Activated B cell treated with CpG ODN at 0.5 μM for 24 hours (primary cell): ENCODE data around the gene B4GALNT1. TPM values are rescaled to one million over a fixed set of nuclear protein-coding genes. Genes with fewer than 3 reads are reported as not detected.

Experiments used
- ATAC-seq: fragments of 200-7000 bp; cut with Tn5 transposase; one replicate; pipeline ENCODE4 v1.10.0; 2021; ENCODE audit warnings: low read depth, mild to moderate bottlenecking, moderate library complexity
- CTCF ChIA-PET: fragments of 350-600 bp; sonication (Branson Sonifier 250); formaldehyde crosslinking; loops from one replicate; lab custom pipeline; 2021; ENCODE audit warnings: antibody characterized with exemption; lab: Charles Lee
- POLR2A ChIA-PET: fragments of 350-600 bp; sonication (Branson Sonifier 250); formaldehyde crosslinking; loops from one replicate; lab custom pipeline; 2021; ENCODE audit warnings: antibody characterized with exemption; lab: Charles Lee
- DNase-seq: peaks from one replicate; pipeline ENCODE4 v3.0.0; 2022
- H3K27ac Mint-ChIP-seq: one replicate; pipeline ENCODE4 v1.8.0; 2020; ENCODE audit warnings: mixed read lengths
- H3K27me3 Mint-ChIP-seq: one replicate; pipeline ENCODE4 v1.8.0; 2021; ENCODE audit warnings: mixed read lengths
- H3K36me3 Mint-ChIP-seq: one replicate; pipeline ENCODE4 v1.8.0; 2021; ENCODE audit warnings: low read depth, mixed read lengths
- H3K4me1 Mint-ChIP-seq: one replicate; pipeline ENCODE4 v1.8.0; 2021; ENCODE audit warnings: mixed read lengths
- H3K4me3 Mint-ChIP-seq: one replicate; pipeline ENCODE4 v1.8.0; 2020; ENCODE audit warnings: mild to moderate bottlenecking, mixed read lengths
- H3K9me3 Mint-ChIP-seq: one replicate; pipeline ENCODE4 v1.8.0; 2020; ENCODE audit warnings: mixed read lengths
- intact Hi-C: fragments of 100-400 bp; cut with micrococcal nuclease; formaldehyde crosslinking; loops from one replicate; pipeline ENCODE4 v1.15.1; 2024
- total RNA-seq: library from RNA; stranded (reverse); gene quantifications from 2 replicates; pipeline ENCODE4 v1.2.3, GENCODE V29; 2022
- TF ChIP-seq, protein P1 (sequence below): fragments of 200-600 bp; IDR thresholded peaks from one replicate; pipeline ENCODE4 v1.8.0; 2022; ENCODE audit warnings: antibody characterized with exemption, mild to moderate bottlenecking

B4GALNT1 gene
- total RNA-seq, 1 donor from 2014 or later, result 0.31 TPM

DNA sequence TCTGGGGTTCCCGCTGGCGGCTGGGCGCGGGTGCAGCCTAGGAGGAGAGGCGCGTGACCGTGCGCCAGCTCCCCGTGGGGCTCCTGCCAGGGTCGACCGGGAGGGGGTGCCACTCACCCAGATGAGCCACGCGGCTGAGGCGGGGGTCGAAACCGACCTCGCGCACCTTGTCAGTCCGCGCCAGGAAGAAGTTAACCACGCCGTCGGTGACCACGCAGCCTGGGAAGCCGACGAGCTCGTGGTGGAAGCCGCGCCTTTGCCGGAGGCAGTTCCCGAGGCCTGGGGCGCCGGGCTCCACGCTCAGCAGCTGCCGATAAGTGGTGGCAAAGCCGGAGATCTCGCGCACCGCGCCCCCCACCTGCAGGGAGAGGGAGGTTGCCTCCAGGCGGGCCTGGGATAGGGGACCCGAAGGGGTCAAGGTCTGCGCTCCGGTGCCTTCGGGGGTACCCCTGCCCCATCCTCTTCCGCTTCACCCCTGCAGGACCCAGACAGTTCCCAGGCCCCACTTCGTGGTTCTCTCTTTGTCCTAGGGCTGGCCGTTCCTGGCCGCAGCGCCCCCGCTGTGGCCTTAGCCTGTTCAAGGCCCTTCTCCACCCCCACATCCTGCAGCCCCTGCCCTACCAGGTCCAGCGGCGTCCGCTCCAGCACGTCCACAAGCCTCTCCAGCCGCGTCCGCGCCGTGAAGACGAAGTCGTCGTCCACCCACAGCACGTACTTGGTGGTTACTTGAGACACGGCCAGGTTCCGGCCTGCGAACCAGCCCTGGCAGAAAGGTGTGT, 5.3 kb downstream of the B4GALNT1 start:
- TF ChIP-seq, protein P1, sequence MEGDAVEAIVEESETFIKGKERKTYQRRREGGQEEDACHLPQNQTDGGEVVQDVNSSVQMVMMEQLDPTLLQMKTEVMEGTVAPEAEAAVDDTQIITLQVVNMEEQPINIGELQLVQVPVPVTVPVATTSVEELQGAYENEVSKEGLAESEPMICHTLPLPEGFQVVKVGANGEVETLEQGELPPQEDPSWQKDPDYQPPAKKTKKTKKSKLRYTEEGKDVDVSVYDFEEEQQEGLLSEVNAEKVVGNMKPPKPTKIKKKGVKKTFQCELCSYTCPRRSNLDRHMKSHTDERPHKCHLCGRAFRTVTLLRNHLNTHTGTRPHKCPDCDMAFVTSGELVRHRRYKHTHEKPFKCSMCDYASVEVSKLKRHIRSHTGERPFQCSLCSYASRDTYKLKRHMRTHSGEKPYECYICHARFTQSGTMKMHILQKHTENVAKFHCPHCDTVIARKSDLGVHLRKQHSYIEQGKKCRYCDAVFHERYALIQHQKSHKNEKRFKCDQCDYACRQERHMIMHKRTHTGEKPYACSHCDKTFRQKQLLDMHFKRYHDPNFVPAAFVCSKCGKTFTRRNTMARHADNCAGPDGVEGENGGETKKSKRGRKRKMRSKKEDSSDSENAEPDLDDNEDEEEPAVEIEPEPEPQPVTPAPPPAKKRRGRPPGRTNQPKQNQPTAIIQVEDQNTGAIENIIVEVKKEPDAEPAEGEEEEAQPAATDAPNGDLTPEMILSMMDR, result no peak
- H3K4me3 Mint-ChIP-seq, result peak overlapping the region; percentile 28
- H3K27me3 Mint-ChIP-seq, result peaks cover 79% of the 10 kb centered on the region
- H3K36me3 Mint-ChIP-seq, result no peaks in the 10 kb centered on the region
- peaks cover 12% of the 10 kb centered on the region for H3K4me1 Mint-ChIP-seq
- intact Hi-C loops, result loop anchor here (10.0 kb wide), 1 partner anchor 403 kb away; the partner anchor contains the start of gene SHMT2
- POLR2A ChIA-PET, result interaction anchor here (1.0 kb wide), 1 partner anchor 37 kb away, joined by 4 read pairs; the partner anchor contains the start of gene PIP4K2C
- H3K9me3 Mint-ChIP-seq, result no peaks in the 10 kb centered on the region
- CTCF ChIA-PET, result interaction anchor here (0.6 to 1.4 kb wide), 3 partner anchors 9 to 1885 kb away, joined by 3 to 5 read pairs (median 3); partner anchors contain the start of gene GDF11
- H3K27ac Mint-ChIP-seq, result no peak overlapping the region
- ATAC-seq (peak; percentile 36), DNase-seq (peak; percentile 31)

DNA sequence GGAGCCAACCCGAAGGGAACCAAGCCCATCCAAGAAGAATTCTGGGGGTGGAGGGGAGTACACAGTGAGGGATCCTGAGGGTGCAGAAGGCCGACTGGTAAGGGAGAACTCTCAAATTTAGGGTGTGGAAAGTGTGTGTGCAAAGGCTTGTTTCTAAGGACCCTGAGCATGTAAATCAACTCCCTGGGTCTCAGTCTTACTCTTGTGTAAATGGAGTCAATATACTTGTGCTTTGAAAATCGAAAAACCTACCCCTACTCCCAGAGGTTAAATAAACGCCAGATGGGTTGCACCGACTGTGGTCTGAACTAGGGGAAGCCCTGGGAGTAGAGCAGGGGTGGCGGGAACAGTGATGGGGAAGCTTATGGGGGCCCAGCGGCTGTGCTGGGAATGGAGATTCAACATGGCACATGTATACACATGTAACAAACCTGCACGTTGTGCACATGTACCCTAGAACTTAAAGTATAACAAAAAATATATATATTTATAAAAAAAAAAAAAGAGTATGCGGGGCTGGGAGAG, 6.0 kb downstream of the B4GALNT1 start:
- TF ChIP-seq, protein P1, result no peak
- H3K9me3 Mint-ChIP-seq, result no peaks in the 10 kb centered on the region
- H3K36me3 Mint-ChIP-seq, result no peaks in the 10 kb centered on the region
- ATAC-seq, result no peak
- POLR2A ChIA-PET, result interaction anchor here (1.0 kb wide), 1 partner anchor 36 kb away, joined by 4 read pairs; the partner anchor contains the start of gene PIP4K2C
- peaks cover 12% of the 10 kb centered on the region for H3K4me1 Mint-ChIP-seq
- peaks cover 86% of the 10 kb centered on the region for H3K27me3 Mint-ChIP-seq
- intact Hi-C loops, result loop anchor here (10.0 kb wide), 1 partner anchor 402 kb away; the partner anchor contains the start of gene SHMT2
- H3K4me3 Mint-ChIP-seq, result no peak overlapping the region
- H3K27ac Mint-ChIP-seq, result no peak overlapping the region
- CTCF ChIA-PET, result interaction anchor here (0.6 kb wide), 1 partner anchor 1884 kb away, joined by 3 read pairs; the partner anchor contains the start of gene GDF11
- DNase-seq, result no peak

DNA sequence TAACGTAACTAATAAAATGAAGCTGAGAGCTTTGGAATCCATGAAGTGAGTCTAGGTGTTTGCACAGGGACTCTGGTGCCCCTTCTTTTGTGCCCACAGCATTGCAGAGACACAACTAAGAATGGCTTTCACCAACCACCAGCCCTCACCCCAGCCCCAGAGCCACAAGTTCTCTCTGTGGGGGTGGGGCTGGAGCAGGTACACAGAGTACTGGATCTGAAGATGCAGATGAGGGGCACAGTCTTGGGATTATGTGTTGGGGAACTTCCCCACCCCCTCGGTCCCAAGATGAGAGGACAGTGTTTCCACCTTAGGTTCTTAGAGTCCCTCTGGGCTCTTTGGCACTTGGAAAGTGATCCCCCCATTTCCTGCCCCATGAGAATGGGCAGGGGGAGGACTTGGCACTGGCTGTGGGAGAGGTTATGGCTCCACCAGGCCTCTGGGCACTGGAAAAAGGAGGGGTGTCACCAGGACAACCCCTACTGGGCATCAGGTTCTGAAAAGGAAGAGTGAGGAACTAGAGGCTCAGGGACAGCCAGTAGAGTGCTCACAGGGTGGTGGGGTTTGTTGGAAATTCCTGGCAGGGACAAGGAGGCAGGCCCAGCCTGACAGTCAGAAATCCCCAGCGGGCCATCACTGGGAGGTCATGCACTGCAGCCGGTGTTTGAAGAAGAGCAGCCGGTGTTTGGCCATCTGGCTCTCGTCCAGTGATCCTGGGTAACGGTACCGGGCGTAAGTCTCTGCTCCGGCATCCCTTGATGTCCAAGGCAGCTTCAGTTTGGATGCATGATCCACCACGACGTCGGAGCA, 6.7 kb downstream of the B4GALNT1 start:
- Mint-ChIP-seq H3K4me1 (peaks cover 19% of the 10 kb centered on the region), H3K9me3 (no peaks in the 10 kb centered on the region), H3K27me3 (peaks cover 88% of the 10 kb centered on the region), H3K27ac (no peak overlapping the region), H3K4me3 (no peak overlapping the region), H3K36me3 (no peaks in the 10 kb centered on the region)
- POLR2A ChIA-PET, result no interaction called here
- TF ChIP-seq, protein P1, result no peak
- no peak for ATAC-seq
- intact Hi-C loops, result loop anchor here (10.0 kb wide), 1 partner anchor 402 kb away; the partner anchor contains the start of gene SHMT2
- no peak for DNase-seq
- CTCF ChIA-PET, result interaction anchor here (8.4 kb wide), 1 partner anchor 44 kb away, joined by 126 read pairs; no protein-coding TSS in a partner anchor

DNA sequence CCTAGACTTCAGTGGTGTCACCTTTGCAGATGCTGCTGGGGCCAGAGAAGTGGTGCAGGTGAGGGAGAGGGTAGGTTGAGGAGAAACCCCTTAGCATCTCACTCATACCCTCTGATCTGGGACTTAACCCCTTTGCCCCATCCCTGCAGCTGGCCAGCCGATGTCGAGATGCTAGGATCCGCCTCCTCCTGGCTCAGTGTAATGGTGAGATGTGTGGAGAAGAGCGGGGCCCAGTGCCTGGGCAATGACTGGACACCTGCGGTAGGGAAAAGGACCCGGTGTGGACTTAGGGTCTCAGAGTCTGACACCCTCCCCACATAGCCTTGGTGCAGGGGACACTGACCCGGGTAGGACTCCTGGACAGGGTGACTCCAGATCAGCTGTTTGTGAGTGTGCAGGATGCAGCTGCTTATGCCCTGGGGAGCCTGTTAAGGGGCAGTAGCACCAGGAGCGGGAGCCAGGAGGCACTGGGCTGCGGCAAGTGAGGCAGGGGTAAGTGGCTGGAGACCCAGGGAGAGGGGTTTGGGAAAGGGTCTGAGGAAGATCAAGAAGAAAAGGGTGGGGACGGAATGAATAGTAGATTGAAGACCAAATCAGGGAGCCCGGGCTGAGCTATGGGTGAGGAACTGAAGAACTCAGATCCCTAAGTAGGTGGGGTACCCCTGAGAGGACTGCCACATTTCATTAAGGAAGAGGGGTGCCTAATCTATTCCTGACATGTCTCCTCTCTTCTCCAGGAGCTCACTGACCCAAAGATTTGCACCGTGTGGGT, 7.6 kb downstream of the B4GALNT1 start:
- ATAC-seq (no peak), DNase-seq (no peak)
- peaks cover 28% of the 10 kb centered on the region for H3K4me1 Mint-ChIP-seq
- H3K36me3 Mint-ChIP-seq, result no peaks in the 10 kb centered on the region
- CTCF ChIA-PET, result interaction anchor here (8.4 kb wide), 1 partner anchor 43 kb away, joined by 126 read pairs; no protein-coding TSS in a partner anchor
- H3K27me3 Mint-ChIP-seq, result peaks cover 88% of the 10 kb centered on the region
- POLR2A ChIA-PET, result interaction anchor here (1.0 kb wide), 1 partner anchor 11 kb away, joined by 4 read pairs; no protein-coding TSS in a partner anchor
- no peak overlapping the region for H3K4me3 Mint-ChIP-seq
- H3K9me3 Mint-ChIP-seq, result no peaks in the 10 kb centered on the region
- intact Hi-C loops, result loop anchor here (10.0 kb wide), 1 partner anchor 401 kb away; the partner anchor contains the start of gene SHMT2
- no peak overlapping the region for H3K27ac Mint-ChIP-seq
- TF ChIP-seq, protein P1, result no peak
